ENCODE results near the gene FAM185A.
"Not testable (repeated sequence)": the region's sequence is repeated elsewhere in the genome, so short reads cannot be mapped to it uniquely, and the experiment has no call there.

The FAM185A gene

GRCh38 chr7:102748605-102749444 is at the start of gene FAM185A:
Gene FAM185A (plus strand): TSS chr7:102748999. CDS start chr7:102749208, 209 bp downstream.
- H3K9me3 Mint-ChIP-seq, H3K27me3 Mint-ChIP-seq: not testable (repeated sequence)
- peak within 1 kb of the TSS; percentile 85 to 86 for H3K4me3 Mint-ChIP-seq
- H3K27ac Mint-ChIP-seq, result peak within 1 kb of the TSS; percentile 74 to 90
- DNase-seq, result peak; percentile 92 to 98
- peaks cover 22% of the 10 kb centered on the region for H3K4me1 Mint-ChIP-seq
- peak; percentile 99 for ATAC-seq

GRCh38 chr7:102713011-102713690 is 35.6 kb upstream of the FAM185A start:
- Mint-ChIP-seq H3K27ac (peak overlapping the region; percentile 14 to 77), H3K4me1 (peaks cover 23% of the 10 kb centered on the region), H3K4me3 (peak overlapping the region; percentile 59 to 82)
- not testable (repeated sequence) for H3K9me3 Mint-ChIP-seq, H3K27me3 Mint-ChIP-seq
- peak; percentile 93 for ATAC-seq
- peak; percentile 49 to 74 for DNase-seq

DNA sequence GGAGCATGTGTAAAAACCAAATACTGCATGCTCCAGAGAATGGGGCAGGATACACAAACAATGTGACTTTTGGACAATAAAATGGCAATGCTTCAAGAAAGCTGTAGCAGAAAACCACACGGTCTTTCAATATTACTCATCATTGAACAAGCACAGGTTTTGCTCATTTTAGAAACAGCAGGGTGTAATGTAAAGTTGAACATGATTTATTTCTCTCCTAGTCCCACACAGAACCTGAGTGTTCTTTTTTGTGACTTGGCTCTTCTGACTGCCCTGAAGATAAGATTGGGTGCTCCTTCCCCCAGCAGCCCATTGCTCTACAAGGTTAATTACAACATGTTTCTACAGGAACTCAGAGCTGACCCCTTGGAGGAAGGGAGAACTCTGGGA is 35.1 kb upstream of the FAM185A start:
- DNase-seq, H3K27ac Mint-ChIP-seq, H3K27me3 Mint-ChIP-seq, H3K9me3 Mint-ChIP-seq: not testable (repeated sequence)
- ATAC-seq, result peak; percentile 82
- peak overlapping the region; percentile 59 to 82 for H3K4me3 Mint-ChIP-seq
- peaks cover 23% of the 10 kb centered on the region for H3K4me1 Mint-ChIP-seq

- H3K27ac Mint-ChIP-seq, result peak overlapping the region; percentile 59 to 88
- not testable (repeated sequence) for H3K27me3 Mint-ChIP-seq, H3K9me3 Mint-ChIP-seq
- H3K4me1 Mint-ChIP-seq, result peaks cover 23% of the 10 kb centered on the region
- H3K4me3 Mint-ChIP-seq, result peak overlapping the region in 1 of 2 donors; percentile 25
- ATAC-seq (peak; percentile 78), DNase-seq (peak in 1 of 2 donors; percentile 55)
Observed at GRCh38 chr7:102714774-102715522, 33.9 kb upstream of the FAM185A start.

GRCh38 chr7:102715718-102716117 is 33.1 kb upstream of the FAM185A start:
- not testable (repeated sequence) for H3K27me3 Mint-ChIP-seq, DNase-seq, H3K9me3 Mint-ChIP-seq, H3K4me3 Mint-ChIP-seq
- peak; percentile 22 for ATAC-seq
- H3K4me1 Mint-ChIP-seq, result peaks cover 23% of the 10 kb centered on the region
- peak overlapping the region in 1 of 2 donors; percentile 88 for H3K27ac Mint-ChIP-seq

DNA sequence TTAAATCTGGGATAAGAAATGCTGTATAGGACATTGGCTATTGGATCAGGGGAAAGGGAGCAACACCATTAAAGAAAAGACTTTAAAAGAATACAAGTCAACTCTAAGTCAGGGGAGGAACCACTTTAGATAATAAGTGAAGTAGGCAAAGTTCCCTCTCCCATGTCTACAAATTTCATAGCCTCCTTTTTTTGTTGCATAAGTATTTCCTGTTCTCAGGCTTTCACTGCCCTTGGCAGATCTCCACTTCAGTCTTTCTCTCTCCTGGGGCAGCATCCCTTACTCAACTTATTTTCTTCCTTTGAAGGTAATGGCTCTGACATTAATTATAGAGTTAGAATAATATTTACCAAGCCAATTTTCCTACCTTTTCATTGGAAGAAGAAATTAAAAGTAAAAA is 30.3 kb upstream of the FAM185A start:
- H3K27ac Mint-ChIP-seq, ATAC-seq, DNase-seq, H3K4me1 Mint-ChIP-seq, H3K4me3 Mint-ChIP-seq, H3K9me3 Mint-ChIP-seq: not testable (repeated sequence)
- peaks cover 11% of the 10 kb centered on the region for H3K27me3 Mint-ChIP-seq

GRCh38 chr7:102726170-102726569 is 22.6 kb upstream of the FAM185A start:
- not testable (repeated sequence) for H3K4me3 Mint-ChIP-seq, ATAC-seq, DNase-seq, H3K27ac Mint-ChIP-seq, H3K4me1 Mint-ChIP-seq
- Mint-ChIP-seq H3K9me3 (peaks cover 5 to 23% of the 10 kb centered on the region in 2 donors), H3K27me3 (peaks cover 11% of the 10 kb centered on the region)

DNA sequence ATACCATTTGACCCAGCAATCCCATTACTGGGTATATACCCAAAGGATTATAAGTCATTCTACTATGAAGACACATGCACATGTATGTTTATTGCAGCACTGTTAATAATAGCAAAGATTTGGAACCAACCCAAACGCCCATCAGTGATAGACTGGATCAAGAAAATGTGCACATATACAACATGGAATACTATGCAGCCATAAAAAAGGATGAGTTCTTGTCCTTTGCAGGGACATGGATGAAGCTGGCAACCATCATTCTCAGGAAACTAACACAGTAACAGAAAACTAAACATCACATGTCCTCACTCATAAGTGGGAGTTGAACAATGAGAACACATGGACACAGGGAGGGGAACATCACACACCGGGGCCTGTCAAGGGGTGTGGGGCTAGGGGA is 19.1 kb upstream of the FAM185A start:
- H3K27ac Mint-ChIP-seq, ATAC-seq, H3K4me3 Mint-ChIP-seq, H3K27me3 Mint-ChIP-seq, DNase-seq, H3K4me1 Mint-ChIP-seq: not testable (repeated sequence)
- H3K9me3 Mint-ChIP-seq, result peaks cover 5 to 13% of the 10 kb centered on the region in 2 donors

GRCh38 chr7:102730431-102730830 is 18.4 kb upstream of the FAM185A start:
- H3K27me3 Mint-ChIP-seq, H3K4me1 Mint-ChIP-seq, H3K4me3 Mint-ChIP-seq, DNase-seq, ATAC-seq, H3K27ac Mint-ChIP-seq, H3K9me3 Mint-ChIP-seq: not testable (repeated sequence)

- peak; percentile 72 for ATAC-seq
- H3K4me3 Mint-ChIP-seq, result peak overlapping the region; percentile 6 to 18
- not testable (repeated sequence) for H3K27me3 Mint-ChIP-seq, H3K4me1 Mint-ChIP-seq, DNase-seq, H3K9me3 Mint-ChIP-seq, H3K27ac Mint-ChIP-seq
Observed at GRCh38 chr7:102742002-102742771, 6.6 kb upstream of the FAM185A start.

GRCh38 chr7:102743861-102744260 is 4.9 kb upstream of the FAM185A start:
- H3K4me1 Mint-ChIP-seq, result peaks cover 17% of the 10 kb centered on the region
- not testable (repeated sequence) for H3K9me3 Mint-ChIP-seq, ATAC-seq, H3K27me3 Mint-ChIP-seq, DNase-seq, H3K27ac Mint-ChIP-seq, H3K4me3 Mint-ChIP-seq

DNA sequence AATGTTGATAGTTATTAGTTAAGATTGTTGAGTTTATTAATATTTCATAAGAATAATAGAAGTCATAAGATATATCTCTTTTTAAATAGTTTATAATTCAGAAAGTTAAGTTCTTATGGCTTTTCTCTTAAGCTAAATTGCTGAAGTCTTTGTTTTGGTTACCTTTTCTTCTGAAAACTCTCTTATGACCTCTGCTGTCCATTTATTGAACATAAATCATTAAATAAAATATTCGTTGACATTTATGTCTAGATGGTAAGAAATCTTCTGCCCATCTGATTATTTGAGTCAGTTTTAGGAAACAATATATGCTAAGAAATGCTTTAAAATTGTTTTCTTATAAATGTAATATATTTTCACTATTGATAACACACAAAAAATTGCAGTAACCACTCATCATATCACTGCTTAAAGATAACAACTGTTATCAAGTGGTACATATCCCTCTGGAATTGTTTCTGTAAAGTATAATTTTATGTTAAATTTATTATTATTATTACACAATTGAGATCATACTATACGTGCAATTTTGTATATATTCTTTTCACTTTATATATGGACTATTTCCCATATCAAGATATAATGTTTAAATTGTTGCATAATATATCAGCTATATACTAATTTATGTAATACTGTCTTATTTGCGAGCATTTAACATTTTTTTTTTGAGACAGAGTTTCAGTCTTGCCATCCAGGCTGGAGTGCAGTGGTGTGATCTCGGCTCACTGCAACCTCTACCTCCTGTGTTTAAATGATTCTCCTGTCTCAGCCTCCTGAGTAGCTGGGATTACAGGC is 3.1 kb upstream of the FAM185A start:
- H3K4me3 Mint-ChIP-seq, ATAC-seq, H3K27me3 Mint-ChIP-seq, DNase-seq, H3K9me3 Mint-ChIP-seq, H3K27ac Mint-ChIP-seq: not testable (repeated sequence)
- peaks cover 23% of the 10 kb centered on the region for H3K4me1 Mint-ChIP-seq

DNA sequence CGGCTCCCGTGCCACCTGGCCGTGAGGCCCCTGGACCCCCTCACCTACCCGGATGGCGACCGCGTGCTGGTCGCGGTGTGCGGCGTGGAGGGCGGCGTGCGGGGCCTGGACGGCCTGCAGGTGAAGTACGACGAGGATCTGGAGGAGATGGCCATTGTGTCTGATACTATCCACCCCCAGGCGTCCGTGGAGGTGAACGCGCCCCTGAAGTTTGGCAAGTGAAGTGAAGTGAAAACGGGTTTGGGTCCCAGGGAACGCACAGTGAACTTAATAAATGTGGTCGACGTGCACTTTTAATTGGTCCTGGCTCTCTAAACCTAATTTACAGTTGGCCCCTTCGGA is 617 bp downstream of the FAM185A start:
- not testable (repeated sequence) for H3K27me3 Mint-ChIP-seq, DNase-seq, ATAC-seq, H3K9me3 Mint-ChIP-seq
- Mint-ChIP-seq H3K4me3 (peak overlapping the region; percentile 85 to 86), H3K27ac (peak overlapping the region in 1 of 2 donors; percentile 69), H3K4me1 (peaks cover 22% of the 10 kb centered on the region)

GRCh38 chr7:102758227-102758626 is 9.4 kb downstream of the FAM185A start:
- not testable (repeated sequence) for H3K27me3 Mint-ChIP-seq, DNase-seq, ATAC-seq

More at GRCh38 chr7:102758227-102758626, 9.4 kb downstream of the FAM185A start:
- not testable (repeated sequence) for H3K4me3 Mint-ChIP-seq, H3K27ac Mint-ChIP-seq, H3K9me3 Mint-ChIP-seq, H3K4me1 Mint-ChIP-seq

Measured in stimulated activated naive CD8-positive, alpha-beta T cell treated with anti-CD3 and anti-CD28 coated beads, Interleukin-15, amount 100 ng/mL, for 72 hours (primary cell).